HG03097 (cell line): ENCODE measurements around the gene TVP23C.
"Not testable (repeated sequence)": the region's sequence is repeated elsewhere in the genome, so short reads cannot be mapped to it uniquely, and the experiment has no call there.

ENCODE experiments used
- ATAC-seq: cut with Tn5 transposase; IDR thresholded peaks from one replicate; pipeline ENCODE4 v1.9.1; 2021; ENCODE audit not compliant: unreplicated experiment, low FRiP score

TVP23C gene

GRCh38 chr17:15533122-15533521 lies 30.2 kb downstream of the TVP23C start:
- not testable (repeated sequence) for ATAC-seq

DNA sequence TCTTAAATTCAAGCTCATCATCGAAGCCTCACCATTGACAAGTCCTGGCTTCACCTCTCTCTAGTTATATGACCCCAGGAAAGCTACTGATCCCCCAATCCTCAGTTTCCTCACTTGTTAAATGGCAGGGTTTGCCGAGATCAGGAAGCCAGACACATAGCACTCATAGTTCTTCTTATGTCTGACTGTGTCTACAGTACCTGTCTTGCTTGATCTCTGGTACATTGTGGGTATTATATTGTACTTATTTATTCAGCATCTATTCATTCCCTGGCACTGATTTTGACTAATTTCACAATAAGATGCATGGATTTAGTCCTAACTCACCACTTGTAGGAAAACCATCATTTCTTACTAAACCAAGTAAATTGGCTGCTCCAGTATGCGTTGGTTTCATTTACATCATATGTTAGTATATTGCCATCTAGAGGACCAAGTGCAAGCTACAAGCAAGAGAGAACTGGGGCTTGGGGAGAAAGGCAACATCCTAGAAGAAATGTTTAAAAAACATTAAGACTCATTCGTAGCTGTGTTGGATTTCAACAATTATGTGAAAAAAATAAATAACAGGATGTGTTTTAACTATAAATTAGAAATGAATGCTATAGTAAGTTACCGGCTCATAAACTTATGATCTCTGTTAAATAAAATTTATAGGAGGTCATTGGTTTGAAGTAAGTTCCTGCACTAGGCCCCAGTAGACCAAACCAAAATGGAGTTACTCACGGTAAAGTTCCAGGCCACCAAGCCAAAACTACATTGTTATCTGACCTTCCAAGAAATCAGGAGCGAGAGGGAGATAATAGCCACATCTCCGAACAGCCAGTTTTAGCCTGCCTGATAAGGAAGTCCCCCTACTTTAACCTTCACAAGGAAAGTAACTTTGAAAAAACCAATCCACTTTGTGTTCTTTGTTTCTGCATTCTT lies 36.7 kb downstream of the TVP23C start:
- not testable (repeated sequence) for ATAC-seq

- ATAC-seq: not testable (repeated sequence)
Observed at GRCh38 chr17:15524990-15525985, 38.0 kb downstream of the TVP23C start.

GRCh38 chr17:15516150-15516549 lies 47.1 kb downstream of the TVP23C start:
- no peak for ATAC-seq

DNA sequence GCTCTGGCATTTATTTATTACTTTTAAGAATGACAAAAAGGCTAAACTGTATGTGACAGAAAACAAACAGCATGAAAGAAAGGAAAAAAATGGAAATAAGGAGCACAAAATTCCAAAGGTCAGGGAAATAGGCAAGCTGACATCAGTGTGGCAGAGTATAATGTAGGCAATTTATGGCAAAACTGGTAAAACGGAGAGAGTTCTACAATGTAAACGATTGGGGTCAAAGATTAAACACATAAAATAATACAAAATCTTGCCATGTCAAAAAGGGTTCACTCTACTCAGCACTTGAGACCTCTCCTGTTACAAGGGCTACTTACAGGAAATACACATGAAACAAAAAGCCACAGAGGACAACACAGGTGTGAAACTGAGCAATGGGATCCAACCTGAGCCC lies 48.8 kb downstream of the TVP23C start:
- no peak for ATAC-seq

- ATAC-seq: no peak
Observed at GRCh38 chr17:15513856-15514459, 49.3 kb downstream of the TVP23C start.

DNA sequence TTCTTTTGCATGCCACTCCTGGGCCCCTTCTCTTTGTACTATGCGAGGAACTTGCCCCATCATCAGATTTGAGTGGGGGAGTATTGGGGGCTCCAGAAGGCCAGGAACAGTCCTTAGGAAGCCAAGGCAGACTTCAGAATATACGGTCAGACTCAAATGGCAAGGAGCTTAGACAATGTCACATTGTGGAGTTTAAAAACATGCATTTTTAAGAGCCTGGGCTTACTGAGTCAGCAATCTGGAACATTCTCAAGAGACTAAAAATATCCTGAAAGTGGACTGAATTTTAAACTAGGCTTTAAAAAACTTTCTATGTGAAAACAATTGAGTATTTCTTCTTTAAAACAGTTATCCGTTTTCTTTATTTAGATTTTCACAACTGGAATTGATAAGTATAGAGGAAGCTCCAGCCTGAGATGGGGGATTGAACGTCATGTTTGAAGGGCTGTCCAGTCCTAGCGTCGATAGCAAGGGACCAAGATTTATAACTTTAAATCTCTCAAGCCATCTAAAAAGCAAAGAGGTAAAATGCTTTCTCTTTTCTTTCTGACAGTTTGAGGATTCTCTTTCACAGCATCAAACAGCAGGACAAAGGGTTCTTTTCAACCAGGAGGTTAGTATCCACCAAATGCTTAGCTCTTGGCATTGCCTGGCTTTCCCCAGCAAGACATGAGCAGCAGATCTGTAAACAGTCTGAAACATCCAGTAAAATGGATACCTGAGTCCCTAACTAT lies 50.1 kb downstream of the TVP23C start:
- ATAC-seq: no peak

DNA sequence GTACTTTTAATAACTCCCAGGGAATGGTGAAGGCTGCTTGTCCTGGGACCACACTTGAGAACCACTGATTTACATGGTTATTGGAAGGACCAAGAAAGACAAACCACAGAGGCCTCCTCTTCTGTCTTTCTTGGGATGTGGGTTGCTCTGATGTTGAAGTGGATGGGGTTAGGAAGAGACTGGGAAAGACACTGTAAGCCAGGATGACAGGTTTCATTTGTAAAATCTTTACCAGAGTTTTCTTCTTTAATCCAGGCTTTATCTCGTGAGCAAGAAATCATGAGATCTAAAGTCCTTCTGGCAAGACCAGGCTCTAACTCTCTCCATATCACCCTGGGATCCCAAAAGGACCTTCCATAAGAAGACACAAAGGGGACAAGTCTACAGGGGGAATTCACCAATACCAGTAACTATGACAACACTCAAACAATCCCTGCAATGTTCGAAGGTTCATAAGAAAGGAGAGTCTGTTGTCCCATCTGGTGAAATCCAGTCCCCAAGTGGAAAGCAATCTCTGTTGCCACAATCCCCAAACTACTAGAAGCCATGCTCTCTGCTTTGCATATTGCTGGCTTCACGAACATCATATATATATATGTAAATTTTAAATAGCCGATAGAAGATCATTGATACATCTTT lies 51.1 kb downstream of the TVP23C start:
- ATAC-seq: no peak

GRCh38 chr17:15511142-15511541 lies 52.1 kb downstream of the TVP23C start:
- no peak for ATAC-seq

- no peak for ATAC-seq
Observed at GRCh38 chr17:15510361-15510760, 52.9 kb downstream of the TVP23C start.

DNA sequence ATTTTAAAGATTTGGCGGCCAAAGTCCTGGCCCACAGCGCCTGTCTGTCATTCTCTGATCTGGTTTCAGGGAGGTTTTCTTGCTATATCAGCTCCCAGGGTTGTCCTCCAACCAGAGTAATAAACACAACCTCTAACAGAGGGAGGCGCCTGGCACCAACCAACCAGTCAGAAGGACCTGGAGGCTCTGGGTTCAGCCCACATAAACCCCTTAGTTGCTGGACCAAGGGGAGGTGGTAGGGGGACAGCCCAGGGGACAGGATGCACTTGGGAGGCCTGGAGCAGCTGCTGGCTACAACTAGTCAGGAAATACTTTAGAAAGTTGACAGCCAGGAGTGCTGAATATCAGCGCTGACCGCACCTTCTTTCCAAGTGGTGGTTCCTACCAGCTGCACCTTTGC lies 54.2 kb downstream of the TVP23C start:
- ATAC-seq: no peak

DNA sequence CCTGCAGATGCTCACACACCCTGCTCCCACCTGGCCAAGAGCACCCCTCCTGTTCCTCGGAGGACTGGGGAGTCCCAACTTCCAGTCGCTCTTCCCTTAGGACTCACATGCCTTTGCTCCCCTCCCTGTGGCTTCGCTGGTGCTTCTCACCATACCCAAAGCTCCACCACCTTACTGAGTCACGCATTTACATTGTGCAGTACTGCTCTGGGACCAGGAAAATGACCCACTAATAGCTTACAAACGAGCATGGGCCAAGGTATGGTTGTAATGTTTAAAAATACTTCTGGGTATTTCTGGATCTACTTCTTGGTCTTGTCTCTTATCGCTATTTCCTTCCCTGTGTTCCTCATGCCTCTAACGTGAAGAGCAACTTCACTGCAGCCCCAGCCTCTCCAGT lies 54.8 kb downstream of the TVP23C start:
- ATAC-seq: no peak

DNA sequence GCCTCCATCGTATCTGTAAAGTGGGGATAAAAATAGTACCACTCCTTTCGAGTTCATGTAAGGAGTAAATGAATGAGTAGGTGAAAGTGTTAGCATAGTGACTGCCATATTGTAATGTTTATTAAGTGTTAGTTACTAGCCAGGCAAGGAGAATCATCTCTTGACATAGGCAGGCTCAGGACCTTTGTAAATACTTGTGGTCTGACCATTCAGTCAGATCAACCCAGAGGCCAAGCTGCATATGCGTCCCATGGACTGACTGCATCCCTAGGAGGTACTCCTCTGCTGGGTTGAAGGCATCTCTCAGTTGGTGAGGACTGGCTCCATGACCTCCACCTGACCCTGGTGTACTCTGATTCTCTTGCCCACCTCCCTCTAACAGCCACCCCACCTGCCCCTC lies 55.4 kb downstream of the TVP23C start:
- ATAC-seq: no peak

DNA sequence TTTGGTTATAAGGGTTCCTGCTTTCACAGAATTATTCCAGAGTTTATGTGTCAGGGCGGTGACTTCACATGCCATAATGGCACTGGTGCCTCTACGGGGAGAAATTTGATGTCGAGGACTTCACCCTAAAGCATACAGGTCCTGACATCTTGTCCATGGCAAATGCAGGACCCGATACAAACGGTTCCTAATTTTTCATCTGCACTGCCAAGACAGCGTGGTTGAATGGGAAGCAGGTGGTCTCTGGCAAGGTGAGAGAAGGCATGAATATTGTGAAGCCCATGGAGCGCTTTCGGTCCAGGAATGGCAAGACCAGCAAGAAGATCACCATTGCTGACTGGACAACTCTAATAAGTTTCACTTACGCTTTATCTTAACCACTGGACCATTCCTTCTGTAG lies 56.3 kb downstream of the TVP23C start:
- ATAC-seq: no peak

DNA sequence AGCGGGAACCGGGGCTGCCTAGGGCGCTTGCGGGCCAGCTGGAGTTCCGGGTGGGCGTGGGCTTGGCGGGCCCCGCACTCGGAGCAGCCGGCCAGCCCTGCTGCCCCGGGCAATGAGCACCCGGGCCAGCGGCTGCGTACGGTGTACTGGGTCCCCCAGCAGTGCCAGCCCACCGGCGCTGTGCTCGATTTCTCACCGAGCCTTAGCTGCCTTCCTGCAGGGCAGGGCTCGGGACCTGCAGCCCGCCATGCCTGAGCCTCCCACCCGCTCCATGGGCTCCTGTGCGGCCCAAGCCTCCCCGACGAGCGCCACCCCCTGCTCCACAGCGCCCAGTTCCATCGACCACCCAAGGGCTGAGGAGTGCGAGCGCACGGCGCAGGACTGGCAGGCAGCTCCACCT lies 57.6 kb downstream of the TVP23C start:
- ATAC-seq: not testable (repeated sequence)

DNA sequence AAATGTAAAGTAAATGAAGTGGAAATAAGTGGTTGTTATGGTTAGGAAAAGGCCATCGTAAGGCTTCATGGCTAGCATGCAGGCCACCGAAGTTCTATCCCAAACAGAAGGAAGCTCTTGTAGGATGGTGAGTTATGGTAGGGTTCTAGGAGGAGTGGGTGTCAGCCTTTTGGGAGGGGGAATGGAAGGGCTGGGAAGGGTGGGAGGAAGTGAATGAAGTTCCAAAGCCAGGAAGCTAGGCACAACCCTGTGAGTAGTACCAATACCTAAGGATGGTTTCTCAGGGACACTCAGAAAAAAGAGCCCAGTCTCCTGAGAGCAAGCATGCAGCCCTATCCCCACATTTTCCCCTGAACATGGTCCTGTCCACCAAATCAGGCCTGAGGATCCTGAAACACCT lies 59.6 kb downstream of the TVP23C start:
- no peak for ATAC-seq

- peak; percentile 75 for ATAC-seq
Observed at GRCh38 chr17:15502369-15503112, 60.7 kb downstream of the TVP23C start.

DNA sequence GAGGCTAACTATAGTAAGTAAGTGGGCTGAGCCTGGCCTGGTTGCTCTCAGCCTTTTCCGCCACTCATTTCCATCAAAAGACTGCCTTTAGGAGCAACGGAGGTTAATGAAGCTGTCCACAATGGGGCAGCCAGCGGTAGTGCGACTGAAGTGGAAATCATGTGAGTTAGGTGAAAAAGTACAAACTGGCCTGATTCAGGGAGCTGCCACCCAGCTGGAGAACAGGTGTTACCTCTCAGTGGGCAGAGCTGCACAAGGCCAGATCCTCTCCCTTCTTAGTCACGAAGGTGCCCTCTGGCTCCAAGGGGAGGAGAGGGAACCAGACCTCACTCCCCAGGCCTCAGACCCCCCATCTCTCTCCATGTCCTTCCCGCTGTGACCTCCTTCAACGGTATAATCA lies 61.5 kb downstream of the TVP23C start:
- ATAC-seq: no peak

DNA sequence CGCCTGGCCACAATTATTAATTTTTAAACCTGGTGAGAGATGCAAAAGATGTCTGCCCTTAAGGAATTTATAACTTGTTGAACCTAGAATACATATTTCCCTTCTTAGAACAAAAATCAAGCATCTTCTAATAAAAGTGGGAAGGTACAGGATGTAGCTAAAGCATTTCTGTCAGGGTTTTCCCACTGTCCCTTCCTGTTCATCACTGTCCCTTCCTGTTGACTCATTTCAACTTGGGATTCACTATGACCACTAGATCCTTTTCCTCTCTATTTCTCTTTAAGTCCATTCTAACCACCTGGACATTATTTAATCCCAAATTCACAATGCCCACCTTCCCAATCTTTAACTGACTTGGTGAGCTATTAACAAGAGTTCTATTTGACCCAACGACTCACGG lies 62.0 kb downstream of the TVP23C start:
- ATAC-seq: no peak
